ENCODE data around the gene DPM2.

- no peak for TF ChIP-seq ARNT (IDR thresholded peaks at IDR 0.05)
- TF ChIP-seq FOXA1 (IDR thresholded peaks at IDR 0.05): no peak
- no peak for TF ChIP-seq NFRKB (IDR thresholded peaks at IDR 0.05)
- no peak for TF ChIP-seq PKNOX1 (IDR thresholded peaks at IDR 0.05)
- TF ChIP-seq SP1 (IDR thresholded peaks at IDR 0.05): no peak
- no peak for TF ChIP-seq SUZ12 (IDR thresholded peaks at IDR 0.05)
- no peak for TF ChIP-seq FOXM1 (IDR thresholded peaks at IDR 0.05; ENCODE audit: borderline replicate concordance)
- TF ChIP-seq FOXK2 (IDR thresholded peaks at IDR 0.05): no peak
- no peak for TF ChIP-seq BHLHE40 (IDR thresholded peaks at IDR 0.05; ENCODE audit: borderline replicate concordance)
Measured at GRCh38 chr9:127921557-127922120, 16.0 kb downstream of the DPM2 start.

Measured in HEK293T (cell line).